Measurements from ENCODE around the gene MEF2B. TPM values are rescaled to one million over a fixed set of nuclear protein-coding genes. Genes with fewer than 3 reads are reported as not detected.

Gene MEF2B
- total and polyA plus RNA-seq, 2 experiments from 2014 or later = 7.4 to 8.3 TPM

- Histone ChIP-seq H3F3A (replicated peaks; ENCODE audit: low read depth) (0 out of 2 replicates have a peak, but pooled peaks cover 8% of the 10 kb centered on the region), H3K4me3 (no peak overlapping the region), H4K20me1 (replicated peaks; ENCODE audit: insufficient read depth) (peaks cover 4% of the 10 kb centered on the region), H3K79me2 (replicated peaks; ENCODE audit: insufficient read depth) (no peaks in the 10 kb centered on the region), H3K27ac (ENCODE audit: low read depth) (no peak overlapping the region), H2AFZ (no peak overlapping the region), H3K4me1 (ENCODE audit: insufficient read depth) (peaks cover 9% of the 10 kb centered on the region; the same call in 1 of the 2 replicates), H3K4me2 (no peak overlapping the region), H3K27me3 (ENCODE audit: insufficient read depth) (no peaks in the 10 kb centered on the region), H3K36me3 (ENCODE audit: insufficient read depth) (peaks cover 9% of the 10 kb centered on the region; the same call in 1 of the 2 replicates), H3K9me2 (ENCODE audit: insufficient read depth) (no peaks in the 10 kb centered on the region)
- no peak for DNase-seq (ENCODE audit: low spot score)
- peaks cover 41% of the 10 kb centered on the region for H3K36me3 Mint-ChIP-seq (ENCODE audit: low read depth)
- ATAC-seq = no peak
- H3K9me3 Mint-ChIP-seq = peaks cover 13% of the 10 kb centered on the region
- no peaks in the 10 kb centered on the region; the same call in 2 of the 3 replicates for H3K4me1 Mint-ChIP-seq
- TF ChIP-seq ZNF114 (CRISPR knock-in tag; IDR thresholded peaks at IDR 0.05) (no peak), EZH2phosphoT487 (IDR thresholded peaks at IDR 0.05; ENCODE audit: unreplicated experiment) (no peak), EZH2 (IDR thresholded peaks at IDR 0.05; ENCODE audit: low read depth, unreplicated experiment) (no peak)
- peaks cover 6% of the 10 kb centered on the region for H3K27me3 Mint-ChIP-seq (ENCODE audit: insufficient read depth, low read depth, poor library complexity)
- H3K27ac Mint-ChIP-seq = no peak overlapping the region
- no peak overlapping the region for H3K4me3 Mint-ChIP-seq
These were observed 47.2 kb downstream of the MEF2B start for GRCh38 chr19:19122902-19123301.

- ATAC-seq = no peak; the same call in 2 of the 3 replicates
- H3K4me3 ChIP-seq = peak overlapping the region; percentile 64
- TF ChIP-seq POLR2AphosphoS5 (IDR thresholded peaks at IDR 0.05; ENCODE audit: low read depth) (no peak), STAT1 (IDR thresholded peaks at IDR 0.05; ENCODE audit: unreplicated experiment) (no peak), ZNF331 (CRISPR knock-in tag; IDR thresholded peaks at IDR 0.05; ENCODE audit: low read depth) (no peak), EZH2phosphoT487 (IDR thresholded peaks at IDR 0.05; ENCODE audit: unreplicated experiment) (no peak), EZH2 (IDR thresholded peaks at IDR 0.05; ENCODE audit: low read depth, unreplicated experiment) (no peak), CREB1 (CRISPR knock-in tag; IDR thresholded peaks at IDR 0.05; ENCODE audit: low read depth) (no peak), ZNF462 (CRISPR knock-in tag; IDR thresholded peaks at IDR 0.05) (no peak), CTCF (conservative IDR thresholded peaks at IDR 0.05; ENCODE audit: low read depth in 2 of 2) (no peak), JUNB (IDR thresholded peaks at IDR 0.05; ENCODE audit: unreplicated experiment) (no peak), ZNF114 (CRISPR knock-in tag; IDR thresholded peaks at IDR 0.05) (no peak)
These were observed 48.7 kb downstream of the MEF2B start for GRCh38 chr19:19121371-19121770.

More at GRCh38 chr19:19121371-19121770, 48.7 kb downstream of the MEF2B start:
- peaks cover 40% of the 10 kb centered on the region for H3K36me3 Mint-ChIP-seq (ENCODE audit: low read depth)
- DNase-seq (ENCODE audit: low spot score) = no peak
- peak overlapping the region; percentile 66 for H3K27ac ChIP-seq (ENCODE audit: low read depth)
- peaks cover 5% of the 10 kb centered on the region for H3K27me3 Mint-ChIP-seq (ENCODE audit: insufficient read depth, low read depth, poor library complexity)
- peak overlapping the region; percentile 44; the same call in 1 of the 2 replicates for H3K27ac Mint-ChIP-seq
- H3F3A ChIP-seq (replicated peaks; ENCODE audit: low read depth) = 0 out of 2 replicates have a peak, but pooled peaks cover 8% of the 10 kb centered on the region
- no peaks in the 10 kb centered on the region; the same call in 2 of the 3 replicates for H3K4me1 Mint-ChIP-seq
- no peaks in the 10 kb centered on the region for H3K79me2 ChIP-seq (replicated peaks; ENCODE audit: insufficient read depth)
- H3K9me2 ChIP-seq (ENCODE audit: insufficient read depth) = no peaks in the 10 kb centered on the region
- H3K27me3 ChIP-seq (ENCODE audit: insufficient read depth) = no peaks in the 10 kb centered on the region
- no peak overlapping the region for H2AFZ ChIP-seq
- H3K36me3 ChIP-seq (ENCODE audit: insufficient read depth) = peaks cover 9% of the 10 kb centered on the region; the same call in 1 of the 2 replicates
- peaks cover 9% of the 10 kb centered on the region; the same call in 1 of the 2 replicates for H3K4me1 ChIP-seq (ENCODE audit: insufficient read depth)
- H3K4me3 Mint-ChIP-seq = no peak overlapping the region; the same call in 2 of the 3 replicates
- peak overlapping the region; percentile 94 for H3K4me2 ChIP-seq
- H3K9me3 Mint-ChIP-seq = peaks cover 13% of the 10 kb centered on the region
- H4K20me1 ChIP-seq (replicated peaks; ENCODE audit: insufficient read depth) = peaks cover 4% of the 10 kb centered on the region
